B cell (primary cell): Measurements from ENCODE around the gene BDH2. TPM values are rescaled to one million over a fixed set of nuclear protein-coding genes. Genes with fewer than 3 reads are reported as not detected.

Experiments
- ATAC-seq: fragments of 200-7000 bp; cut with Tn5 transposase; one replicate; pipeline ENCODE4 v1.10.0; 2021; ENCODE audit warnings: low read depth, mild to moderate bottlenecking, moderate number of reproducible peaks, moderate library complexity
- CTCF ChIA-PET: fragments of 350-600 bp; sonication (Branson Sonifier 250); formaldehyde crosslinking; loops from one replicate; lab custom pipeline; 2021; ENCODE audit warnings: antibody characterized with exemption, inconsistent platforms; lab: Charles Lee
- POLR2A ChIA-PET: fragments of 350-600 bp; sonication (Branson Sonifier 250); formaldehyde crosslinking; loops from one replicate; lab custom pipeline; 2021; ENCODE audit warnings: antibody characterized with exemption; lab: Charles Lee
- DNase-seq: peaks from one replicate; pipeline ENCODE4 v3.0.0; 2013
- H2AFZ ChIP-seq: 2 replicates; pipeline ENCODE4 v1.6.1; 2012; ENCODE audit warnings: mild to moderate bottlenecking, low read depth, low read length; ENCODE audit not compliant: insufficient read depth, poor library complexity, severe bottlenecking
- H3K27ac ChIP-seq, 2 donors: 1 replicate in 1 of 2; 2 replicates in 1 of 2; pipeline ENCODE4 v1.5.1; 2012 to 2013; ENCODE audit warnings: low read length in 2 of 2, mild to moderate bottlenecking in 2 of 2, moderate library complexity in 1 of 2
- H3K27me3 ChIP-seq, 4 experiments: fragments of 200-600 bp in 1 of 4; sonication (generic) in 1 of 4; replicated peaks in 1 of 4; 1 replicate in 2 of 4; 2 replicates in 2 of 4; pipeline versions ENCODE4 v1.6.1 to v1.7.0; 2013 to 2016; ENCODE audit warnings: low read length in 3 of 4, mild to moderate bottlenecking in 2 of 4, mixed read lengths in 1 of 4, moderate library complexity in 1 of 4; ENCODE audit not compliant: insufficient read depth in 4 of 4, control insufficient read depth in 3 of 4; ENCODE audit errors: control extremely low read depth in 1 of 4
- H3K36me3 ChIP-seq, 2 experiments: replicated peaks in 1 of 2; 1 replicate in 1 of 2; 2 replicates in 1 of 2; pipeline versions ENCODE4 v1.6.1 to v1.7.1; 2013; ENCODE audit warnings: low read length in 1 of 2; ENCODE audit not compliant: insufficient read depth in 2 of 2, control insufficient read depth in 1 of 2; ENCODE audit errors: control extremely low read depth in 1 of 2, extremely low read depth in 1 of 2
- H3K4me1 ChIP-seq, 2 donors: fragments of 200-600 bp in 1 of 2; sonication (generic) in 1 of 2; 1 replicate in 1 of 2; 2 replicates in 1 of 2; pipeline versions ENCODE4 v1.5.1 to v1.6.1; 2013 to 2017; ENCODE audit warnings: low read length in 2 of 2; ENCODE audit not compliant: control insufficient read depth in 2 of 2, insufficient read depth in 2 of 2
- H3K4me2 ChIP-seq: replicated peaks from 2 replicates; pipeline ENCODE3; 2012; ENCODE audit warnings: mild to moderate bottlenecking, low read depth, low read length; ENCODE audit not compliant: poor library complexity, severe bottlenecking
- H3K4me3 ChIP-seq, 5 experiments: fragments of 200-600 bp in 1 of 5; sonication (generic) in 1 of 5; 1 replicate in 3 of 5; 2 replicates in 2 of 5; pipeline versions ENCODE4 v1.5.1 to v1.7.0; 2011 to 2016; ENCODE audit warnings: low read length in 4 of 5, mild to moderate bottlenecking in 4 of 5, low read depth in 2 of 5, control low read depth in 1 of 5, moderate library complexity in 1 of 5; ENCODE audit not compliant: insufficient read depth in 1 of 5; ENCODE audit errors: control extremely low read depth in 1 of 5, extremely low read depth in 1 of 5
- H3K79me2 ChIP-seq: fragments of 200-600 bp; sonication (generic); one replicate; pipeline ENCODE4 v1.6.0; 2016; ENCODE audit warnings: low read length; ENCODE audit not compliant: control insufficient read depth, insufficient read depth
- H3K9ac ChIP-seq: fragments of 200-600 bp; sonication (generic); 2 replicates; pipeline ENCODE4 v1.6.1; 2017; ENCODE audit warnings: mild to moderate bottlenecking, low read length, moderate library complexity
- H3K9me3 ChIP-seq, 3 donors: one replicate each; pipeline versions ENCODE4 v1.6.1 to v1.7.1; 2013; ENCODE audit warnings: low read length in 2 of 3; ENCODE audit not compliant: control insufficient read depth in 2 of 3, insufficient read depth in 1 of 3; ENCODE audit errors: control extremely low read depth in 1 of 3
- H4K20me1 ChIP-seq: 2 replicates; pipeline ENCODE4 v1.6.0; 2012; ENCODE audit warnings: mild to moderate bottlenecking, low read length; ENCODE audit not compliant: insufficient read depth, control insufficient read depth, poor library complexity, severe bottlenecking
- H3K27ac Mint-ChIP-seq: one replicate; pipeline ENCODE4 v1.8.0; 2021; ENCODE audit warnings: mixed read lengths
- H3K27me3 Mint-ChIP-seq: one replicate; pipeline ENCODE4 v1.8.0; 2021; ENCODE audit warnings: mixed read lengths
- H3K4me1 Mint-ChIP-seq: one replicate; pipeline ENCODE4 v1.8.0; 2021; ENCODE audit warnings: mixed read lengths
- H3K4me3 Mint-ChIP-seq: one replicate; pipeline ENCODE4 v1.8.0; 2021; ENCODE audit warnings: mixed read lengths
- H3K9me3 Mint-ChIP-seq: one replicate; pipeline ENCODE4 v1.8.0; 2022; ENCODE audit warnings: mixed read lengths; ENCODE audit not compliant: insufficient read depth
- CTCF ChIP-seq: fragments of 200-600 bp; IDR thresholded peaks from one replicate; pipeline ENCODE4 v1.8.0; 2022; ENCODE audit warnings: antibody characterized with exemption, mild to moderate bottlenecking
- EZH2 ChIP-seq: IDR thresholded peaks from 2 replicates; pipeline ENCODE4 v1.6.1; 2012; ENCODE audit warnings: borderline replicate concordance, low read depth, mild to moderate bottlenecking, moderate library complexity, low read length; ENCODE audit not compliant: insufficient read depth, poor library complexity, severe bottlenecking
- WGBS: methylation state at CpG from one replicate; pipeline ENCODE4 v1.1.5; 2013; ENCODE audit warnings: missing lambda C conversion rate; ENCODE audit not compliant: insufficient coverage; 5-methylcytosine and 5-hydroxymethylcytosine counted together
- intact Hi-C: fragments of 100-400 bp; cut with micrococcal nuclease; formaldehyde crosslinking; loops from one replicate; pipeline ENCODE4 v1.10.0; 2022
- polyA plus RNA-seq: library from polyadenylated mRNA; depleted of rRNA; stranded (reverse); fragments of >200 nt; gene quantifications from 2 replicates; pipeline ENCODE4 v1.2.3, GENCODE V29; 2012
- total RNA-seq, 2 donors: library from RNA; stranded (reverse); fragments of 120-200 nt in 1 of 2; gene quantifications; 1 replicate in 1 of 2; 2 replicates in 1 of 2; pipeline versions ENCODE4 v1.2.3 to v1.2.4, GENCODE V29; 2013 to 2022

Gene BDH2
- total and polyA plus RNA-seq, 2 donors (not counting 1 experiment from before 2014, with no cell fraction given), result 8.8 to 9.1 TPM

GRCh38 chr4:103105558-103106356 lies 6.1 kb upstream of the BDH2 start:
- no CpG with 5 or more reads among the region's 2 CpGs for WGBS
- TF ChIP-seq EZH2, result no peak
- TF ChIP-seq CTCF, result no peak
- Histone ChIP-seq H3K4me1 (no peaks in the 10 kb centered on the region), H2AFZ (no peak overlapping the region), H3K27ac (no peak overlapping the region), H3K4me2 (no peak overlapping the region), H3K4me3 (no peak overlapping the region), H3K27me3 (no peaks in the 10 kb centered on the region), H3K9ac (no peak overlapping the region), H4K20me1 (no peaks in the 10 kb centered on the region), H3K36me3 (no peaks in the 10 kb centered on the region), H3K9me3 (no peaks in the 10 kb centered on the region), H3K79me2 (no peaks in the 10 kb centered on the region)
- Mint-ChIP-seq H3K9me3 (no peaks in the 10 kb centered on the region), H3K4me1 (no peaks in the 10 kb centered on the region), H3K27me3 (no peaks in the 10 kb centered on the region), H3K4me3 (no peak overlapping the region), H3K27ac (no peak overlapping the region)
- POLR2A ChIA-PET, result no interaction called here
- intact Hi-C loops, result no loop called here
- DNase-seq (no peak), ATAC-seq (no peak)
- CTCF ChIA-PET, result no interaction called here

GRCh38 chr4:103104886-103105285 lies 5.3 kb upstream of the BDH2 start:
- intact Hi-C loops, result no loop called here
- DNase-seq (no peak), ATAC-seq (no peak)
- Histone ChIP-seq H3K9ac (no peak overlapping the region), H3K4me1 (no peaks in the 10 kb centered on the region), H4K20me1 (no peaks in the 10 kb centered on the region), H3K4me3 (no peak overlapping the region), H3K4me2 (no peak overlapping the region), H2AFZ (no peak overlapping the region), H3K79me2 (no peaks in the 10 kb centered on the region), H3K27ac (no peak overlapping the region), H3K9me3 (no peaks in the 10 kb centered on the region), H3K36me3 (no peaks in the 10 kb centered on the region), H3K27me3 (no peaks in the 10 kb centered on the region)
- H3K27me3 Mint-ChIP-seq, result no peaks in the 10 kb centered on the region
- H3K9me3 Mint-ChIP-seq, result no peaks in the 10 kb centered on the region
- TF ChIP-seq EZH2, result no peak
- no peak for TF ChIP-seq CTCF
- H3K4me3 Mint-ChIP-seq, result no peak overlapping the region
- no CpG with 5 or more reads among the region's 3 CpGs for WGBS
- ChIA-PET CTCF (no interaction called here), POLR2A (no interaction called here)
- no peak overlapping the region for H3K27ac Mint-ChIP-seq
- no peaks in the 10 kb centered on the region for H3K4me1 Mint-ChIP-seq
